Measurements from ENCODE around the gene DUSP28.

Gene DUSP28

DNA sequence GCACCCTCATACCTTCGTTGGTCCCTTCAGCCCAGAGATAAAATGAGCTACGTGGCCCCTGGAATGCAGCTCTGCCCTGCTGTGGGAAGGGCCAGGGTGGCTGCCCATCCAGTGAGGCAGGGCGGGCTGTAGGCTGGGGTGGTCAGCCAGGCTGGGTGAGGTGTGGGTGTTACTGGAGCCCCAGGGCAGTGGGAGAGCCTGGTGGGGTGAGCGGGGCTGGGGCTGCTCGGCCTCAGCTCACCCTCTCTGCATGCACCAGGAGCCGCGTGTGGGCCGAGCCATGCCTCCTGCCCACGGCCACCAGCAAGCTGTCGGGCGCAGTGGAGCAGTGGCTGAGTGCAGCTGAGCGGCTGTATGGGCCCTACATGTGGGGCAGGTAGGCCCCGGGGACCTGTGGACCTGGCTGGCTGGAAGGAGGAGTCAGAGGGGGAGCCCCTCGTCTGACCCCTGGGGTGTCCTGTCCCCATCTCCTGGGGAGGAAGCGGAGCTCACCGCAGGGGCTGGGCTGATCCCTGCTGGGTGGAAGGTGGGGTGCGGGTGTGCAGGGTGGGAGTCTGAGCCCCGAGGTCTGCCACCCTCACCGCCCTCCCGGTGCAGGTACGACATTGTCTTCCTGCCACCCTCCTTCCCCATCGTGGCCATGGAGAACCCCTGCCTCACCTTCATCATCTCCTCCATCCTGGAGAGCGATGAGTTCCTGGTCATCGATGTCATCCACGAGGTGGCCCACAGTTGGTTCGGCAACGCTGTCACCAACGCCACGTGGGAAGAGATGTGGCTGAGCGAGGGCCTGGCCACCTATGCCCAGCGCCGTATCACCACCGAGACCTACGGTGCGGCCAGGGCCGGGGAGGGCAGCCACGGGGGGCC is 13.6 kb downstream of the DUSP28 start:
- no peak for ATAC-seq
- no peak for TF ChIP-seq TOX (CRISPR knock-in tag; IDR thresholded peaks at IDR 0.05; ENCODE audit: borderline replicate concordance)
- TF ChIP-seq ZFP3 (CRISPR knock-in tag; IDR thresholded peaks at IDR 0.05) = no peak
- no peak for TF ChIP-seq ARNTL (CRISPR knock-in tag; IDR thresholded peaks at IDR 0.05; ENCODE audit: borderline replicate concordance, low read depth)
- TF ChIP-seq RARB (CRISPR knock-in tag; IDR thresholded peaks at IDR 0.05) = no peak
- no peak for TF ChIP-seq TCF4 (CRISPR knock-in tag; IDR thresholded peaks at IDR 0.05; ENCODE audit: borderline replicate concordance)
- no peak for TF ChIP-seq PPARA (CRISPR knock-in tag; IDR thresholded peaks at IDR 0.05; ENCODE audit: borderline replicate concordance)
- no peak for TF ChIP-seq CSDC2 (CRISPR knock-in tag; IDR thresholded peaks at IDR 0.05)
- TF ChIP-seq ZC3H10 (CRISPR knock-in tag; IDR thresholded peaks at IDR 0.05) = no peak
- TF ChIP-seq OSR1 (CRISPR knock-in tag; IDR thresholded peaks at IDR 0.05) = no peak
- no peak for TF ChIP-seq CSRNP3 (CRISPR knock-in tag; IDR thresholded peaks at IDR 0.05)
- no peak for TF ChIP-seq ZNF70 (CRISPR knock-in tag; IDR thresholded peaks at IDR 0.05)
- TF ChIP-seq TSHZ2 (CRISPR knock-in tag; IDR thresholded peaks at IDR 0.05) = no peak
- no peak for TF ChIP-seq ZNF8 (CRISPR knock-in tag; IDR thresholded peaks at IDR 0.05)
- TF ChIP-seq ISL1 (CRISPR knock-in tag; IDR thresholded peaks at IDR 0.05) = no peak
- TF ChIP-seq, protein P1, sequence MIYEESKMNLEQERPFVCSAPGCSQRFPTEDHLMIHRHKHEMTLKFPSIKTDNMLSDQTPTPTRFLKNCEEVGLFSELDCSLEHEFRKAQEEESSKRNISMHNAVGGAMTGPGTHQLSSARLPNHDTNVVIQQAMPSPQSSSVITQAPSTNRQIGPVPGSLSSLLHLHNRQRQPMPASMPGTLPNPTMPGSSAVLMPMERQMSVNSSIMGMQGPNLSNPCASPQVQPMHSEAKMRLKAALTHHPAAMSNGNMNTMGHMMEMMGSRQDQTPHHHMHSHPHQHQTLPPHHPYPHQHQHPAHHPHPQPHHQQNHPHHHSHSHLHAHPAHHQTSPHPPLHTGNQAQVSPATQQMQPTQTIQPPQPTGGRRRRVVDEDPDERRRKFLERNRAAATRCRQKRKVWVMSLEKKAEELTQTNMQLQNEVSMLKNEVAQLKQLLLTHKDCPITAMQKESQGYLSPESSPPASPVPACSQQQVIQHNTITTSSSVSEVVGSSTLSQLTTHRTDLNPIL (CRISPR knock-in tag; IDR thresholded peaks at IDR 0.05; ENCODE audit: low read depth) = no peak
- TF ChIP-seq ZNF565 (CRISPR knock-in tag; conservative IDR thresholded peaks at IDR 0.05; ENCODE audit: low read depth) = no peak
- TF ChIP-seq, protein P2, sequence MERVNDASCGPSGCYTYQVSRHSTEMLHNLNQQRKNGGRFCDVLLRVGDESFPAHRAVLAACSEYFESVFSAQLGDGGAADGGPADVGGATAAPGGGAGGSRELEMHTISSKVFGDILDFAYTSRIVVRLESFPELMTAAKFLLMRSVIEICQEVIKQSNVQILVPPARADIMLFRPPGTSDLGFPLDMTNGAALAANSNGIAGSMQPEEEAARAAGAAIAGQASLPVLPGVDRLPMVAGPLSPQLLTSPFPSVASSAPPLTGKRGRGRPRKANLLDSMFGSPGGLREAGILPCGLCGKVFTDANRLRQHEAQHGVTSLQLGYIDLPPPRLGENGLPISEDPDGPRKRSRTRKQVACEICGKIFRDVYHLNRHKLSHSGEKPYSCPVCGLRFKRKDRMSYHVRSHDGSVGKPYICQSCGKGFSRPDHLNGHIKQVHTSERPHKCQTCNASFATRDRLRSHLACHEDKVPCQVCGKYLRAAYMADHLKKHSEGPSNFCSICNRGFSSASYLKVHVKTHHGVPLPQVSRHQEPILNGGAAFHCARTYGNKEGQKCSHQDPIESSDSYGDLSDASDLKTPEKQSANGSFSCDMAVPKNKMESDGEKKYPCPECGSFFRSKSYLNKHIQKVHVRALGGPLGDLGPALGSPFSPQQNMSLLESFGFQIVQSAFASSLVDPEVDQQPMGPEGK (CRISPR knock-in tag; IDR thresholded peaks at IDR 0.05; ENCODE audit: borderline replicate concordance) = no peak
- no peak for TF ChIP-seq SNAI2 (CRISPR knock-in tag; IDR thresholded peaks at IDR 0.05)
- TF ChIP-seq ESRRG (CRISPR knock-in tag; IDR thresholded peaks at IDR 0.05) = no peak

DNA sequence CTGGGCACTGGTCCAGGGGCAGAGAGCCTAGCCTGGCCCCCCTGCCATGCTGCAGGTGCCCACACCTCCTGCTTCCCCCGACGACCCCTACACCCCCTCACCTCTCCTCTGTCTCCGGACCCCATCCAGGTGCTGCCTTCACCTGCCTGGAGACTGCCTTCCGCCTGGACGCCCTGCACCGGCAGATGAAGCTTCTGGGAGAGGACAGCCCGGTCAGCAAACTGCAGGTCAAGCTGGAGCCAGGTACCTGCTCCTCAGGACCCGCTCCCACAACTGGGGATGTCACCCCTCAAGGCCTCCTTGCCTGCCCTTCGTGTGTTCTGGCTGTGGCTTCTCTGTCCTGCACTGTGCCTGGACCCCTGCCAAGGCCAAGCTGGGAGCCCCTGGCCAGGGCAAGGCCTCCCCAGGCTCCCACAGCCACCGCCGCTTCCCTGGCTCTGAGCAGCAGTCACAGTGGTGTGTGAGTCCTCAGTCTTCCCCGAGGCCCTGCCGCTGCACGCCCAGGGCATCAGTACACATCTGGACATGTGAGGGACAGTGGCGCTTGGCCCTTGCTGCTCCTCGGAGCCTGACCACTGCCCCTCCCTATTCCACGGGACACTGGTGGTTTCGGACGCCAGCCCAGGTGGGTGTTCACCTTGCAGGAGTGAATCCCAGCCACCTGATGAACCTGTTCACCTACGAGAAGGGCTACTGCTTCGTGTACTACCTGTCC is 14.4 kb downstream of the DUSP28 start:
- no peak for ATAC-seq
- TF ChIP-seq ZNF565 (CRISPR knock-in tag; conservative IDR thresholded peaks at IDR 0.05; ENCODE audit: low read depth) = no peak
- TF ChIP-seq RARB (CRISPR knock-in tag; IDR thresholded peaks at IDR 0.05) = no peak
- no peak for TF ChIP-seq TCF4 (CRISPR knock-in tag; IDR thresholded peaks at IDR 0.05; ENCODE audit: borderline replicate concordance)
- TF ChIP-seq POU6F1 (CRISPR knock-in tag; IDR thresholded peaks at IDR 0.05; ENCODE audit: borderline replicate concordance, low read depth) = no peak
- TF ChIP-seq TOX (CRISPR knock-in tag; IDR thresholded peaks at IDR 0.05; ENCODE audit: borderline replicate concordance) = no peak
- no peak for TF ChIP-seq CSRNP3 (CRISPR knock-in tag; IDR thresholded peaks at IDR 0.05)
- TF ChIP-seq OSR1 (CRISPR knock-in tag; IDR thresholded peaks at IDR 0.05) = no peak
- TF ChIP-seq ISL1 (CRISPR knock-in tag; IDR thresholded peaks at IDR 0.05) = no peak
- TF ChIP-seq, protein P1 (CRISPR knock-in tag; IDR thresholded peaks at IDR 0.05; ENCODE audit: low read depth) = no peak
- TF ChIP-seq BACH2 (CRISPR knock-in tag; IDR thresholded peaks at IDR 0.05; ENCODE audit: borderline replicate concordance) = no peak
